AG04450 (cell line): ENCODE results near the gene IQUB. TPM values are rescaled to one million over a fixed set of nuclear protein-coding genes. Genes with fewer than 3 reads are reported as not detected.

ENCODE experiments used
- CTCF ChIA-PET: fragments of 300-600, 350-600 bp; formaldehyde crosslinking; extraction: SDS; loops from one replicate; lab custom pipeline; 2022; ENCODE audit warnings: antibody characterized with exemption, inconsistent platforms; lab: Charles Lee
- POLR2A ChIA-PET: fragments of 350-600 bp; formaldehyde crosslinking; extraction: SDS; loops from one replicate; lab custom pipeline; 2021; ENCODE audit warnings: antibody characterized with exemption, inconsistent platforms; lab: Yijun Ruan, JAX
- DNase-seq: peaks from one replicate; pipeline ENCODE4 v3.0.0-alpha.2; 2011; ENCODE audit warnings: low read depth, low spot score
- H3K27ac ChIP-seq: one replicate; pipeline ENCODE4 v1.5.1; 2012; ENCODE audit warnings: low read depth, low read length, control low read depth
- H3K27me3 ChIP-seq: one replicate; pipeline ENCODE4 v1.6.0; 2012; ENCODE audit warnings: low read length; ENCODE audit not compliant: control insufficient read depth, insufficient read depth
- H3K4me3 ChIP-seq: 2 replicates; pipeline ENCODE4 v1.5.1; 2011; ENCODE audit warnings: mild to moderate bottlenecking, low read depth, low read length, control low read depth
- H3K9me3 ChIP-seq: 2 replicates; pipeline ENCODE4 v1.5.1; 2012; ENCODE audit warnings: low read length; ENCODE audit not compliant: control insufficient read depth, insufficient read depth
- CTCF ChIP-seq: IDR thresholded peaks from 2 replicates; pipeline ENCODE4 v1.5.1; 2011; ENCODE audit warnings: low read depth, low read length, control low read depth, inconsistent platforms
- polyA plus RNA-seq: library from polyadenylated mRNA; depleted of rRNA; stranded (reverse); fragments of >200 nt; gene quantifications from 2 replicates; pipeline ENCODE4 v1.2.3, GENCODE V29; 2011

The IQUB gene
- polyA plus RNA-seq, 1 experiment = 0.06 TPM

GRCh38 chr7:123579416-123579815, 45.0 kb upstream of the IQUB start:
- ChIA-PET CTCF (no interaction called here), POLR2A (no interaction called here)

GRCh38 chr7:123573896-123574467, 39.6 kb upstream of the IQUB start:
- DNase-seq = no peak
- Histone ChIP-seq H3K9me3 (no peaks in the 10 kb centered on the region), H3K27ac (no peak overlapping the region), H3K27me3 (no peaks in the 10 kb centered on the region), H3K4me3 (no peak overlapping the region)
- POLR2A ChIA-PET = no interaction called here
- CTCF ChIA-PET = interaction anchor here (0.6 to 1.2 kb wide), 2 partner anchors 50 to 62 kb away, joined by 4 read pairs; no protein-coding TSS in a partner anchor
- no peak for TF ChIP-seq CTCF

More at GRCh38 chr7:123579416-123579815, 45.0 kb upstream of the IQUB start:
- H3K4me3 ChIP-seq = no peak overlapping the region
- H3K9me3 ChIP-seq = no peaks in the 10 kb centered on the region
- TF ChIP-seq CTCF = no peak
- DNase-seq = no peak
- H3K27me3 ChIP-seq = no peaks in the 10 kb centered on the region
- no peak overlapping the region for H3K27ac ChIP-seq

- no peak for DNase-seq
- ChIA-PET POLR2A (no interaction called here), CTCF (interaction anchor here (0.6 to 1.2 kb wide), 3 partner anchors 7 to 109 kb away, joined by 3 to 4 read pairs (median 4); no protein-coding TSS in a partner anchor)
- no peak for TF ChIP-seq CTCF
- Histone ChIP-seq H3K27me3 (no peaks in the 10 kb centered on the region), H3K27ac (no peak overlapping the region), H3K4me3 (no peak overlapping the region), H3K9me3 (no peaks in the 10 kb centered on the region)
Observed at GRCh38 chr7:123573341-123573740, 38.9 kb upstream of the IQUB start.

GRCh38 chr7:123571684-123572083, 37.3 kb upstream of the IQUB start:
- no peak for DNase-seq
- H3K9me3 ChIP-seq = no peaks in the 10 kb centered on the region
- no peak overlapping the region for H3K27ac ChIP-seq
- ChIA-PET CTCF (interaction anchor here (0.9 kb wide), 1 partner anchor 294 kb away, joined by 8 read pairs; no protein-coding TSS in a partner anchor), POLR2A (no interaction called here)
- H3K4me3 ChIP-seq = no peak overlapping the region
- TF ChIP-seq CTCF = no peak
- no peaks in the 10 kb centered on the region for H3K27me3 ChIP-seq

GRCh38 chr7:123571187-123571586, 36.8 kb upstream of the IQUB start:
- no peaks in the 10 kb centered on the region for H3K9me3 ChIP-seq
- H3K27ac ChIP-seq = no peak overlapping the region
- DNase-seq = no peak
- ChIA-PET POLR2A (no interaction called here), CTCF (no interaction called here)
- H3K4me3 ChIP-seq = no peak overlapping the region
- H3K27me3 ChIP-seq = no peaks in the 10 kb centered on the region
- TF ChIP-seq CTCF = no peak
